HG03342 (cell line): ENCODE measurements around the gene ADGRV1.
"Not testable (repeated sequence)": the region's sequence is repeated elsewhere in the genome, so short reads cannot be mapped to it uniquely, and the experiment has no call there.

Experiments used
- ATAC-seq: cut with Tn5 transposase; IDR thresholded peaks from one replicate; pipeline ENCODE4 v1.9.1; 2021; ENCODE audit warnings: mild to moderate bottlenecking, moderate library complexity; ENCODE audit not compliant: unreplicated experiment

Gene ADGRV1

GRCh38 chr5:90803381-90803780 lies 244.8 kb downstream of the ADGRV1 start:
- no peak for ATAC-seq

DNA sequence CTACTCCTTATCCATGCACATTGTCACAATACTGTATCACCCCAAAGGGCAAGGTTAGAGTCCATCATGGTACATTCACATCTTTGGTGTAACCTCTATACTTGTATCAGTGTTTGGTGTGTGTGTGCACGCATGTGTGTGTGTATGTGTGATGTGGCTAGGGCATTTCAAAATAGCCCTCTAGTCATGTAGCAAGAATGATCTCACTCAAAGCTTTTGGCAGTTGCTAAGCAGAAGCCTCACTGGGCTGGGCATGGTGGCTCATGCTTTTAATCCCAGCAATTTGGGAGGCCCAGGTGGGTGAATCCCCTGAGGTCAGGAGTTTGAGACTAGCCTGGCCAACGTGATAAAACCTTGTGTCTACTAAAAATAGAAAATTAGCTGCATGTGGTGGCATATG lies 245.3 kb downstream of the ADGRV1 start:
- ATAC-seq = no peak

GRCh38 chr5:90807496-90807895 lies 248.9 kb downstream of the ADGRV1 start:
- no peak for ATAC-seq

GRCh38 chr5:90809311-90810056 lies 250.9 kb downstream of the ADGRV1 start:
- no peak for ATAC-seq

DNA sequence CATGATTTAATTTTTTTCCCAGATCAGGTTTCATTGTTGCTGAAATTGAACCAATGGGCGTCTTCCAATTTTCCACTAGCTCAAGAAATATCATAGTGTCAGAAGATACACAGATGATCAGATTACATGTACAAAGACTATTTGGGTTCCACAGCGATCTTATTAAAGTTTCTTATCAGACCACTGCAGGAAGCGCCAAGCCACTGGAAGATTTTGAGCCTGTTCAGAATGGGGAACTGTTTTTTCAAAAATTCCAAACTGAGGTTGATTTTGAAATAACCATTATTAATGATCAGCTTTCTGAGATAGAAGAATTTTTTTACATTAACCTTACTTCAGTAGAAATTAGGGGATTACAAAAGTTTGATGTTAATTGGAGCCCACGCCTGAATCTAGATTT lies 251.6 kb downstream of the ADGRV1 start:
- no peak for ATAC-seq

GRCh38 chr5:90813392-90813791 lies 254.8 kb downstream of the ADGRV1 start:
- no peak for ATAC-seq

DNA sequence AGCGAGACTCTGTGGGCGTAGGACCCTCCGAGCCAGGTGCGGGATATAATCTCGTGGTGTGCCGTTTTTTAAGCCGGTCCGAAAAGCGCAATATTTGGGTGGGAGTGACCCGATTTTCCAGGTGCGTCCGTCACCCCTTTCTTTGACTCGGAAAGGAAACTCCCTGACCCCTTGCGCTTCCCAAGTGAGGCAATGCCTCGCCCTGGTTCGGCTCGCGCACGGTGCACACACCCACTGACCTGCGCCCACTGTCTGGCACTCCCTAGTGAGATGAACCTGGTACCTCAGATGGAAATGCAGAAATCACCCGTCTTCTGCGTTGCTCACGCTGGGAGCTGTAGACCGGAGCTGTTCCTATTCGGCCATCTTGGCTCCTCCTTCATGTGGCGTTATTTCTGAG lies 263.5 kb downstream of the ADGRV1 start:
- ATAC-seq = not testable (repeated sequence)

DNA sequence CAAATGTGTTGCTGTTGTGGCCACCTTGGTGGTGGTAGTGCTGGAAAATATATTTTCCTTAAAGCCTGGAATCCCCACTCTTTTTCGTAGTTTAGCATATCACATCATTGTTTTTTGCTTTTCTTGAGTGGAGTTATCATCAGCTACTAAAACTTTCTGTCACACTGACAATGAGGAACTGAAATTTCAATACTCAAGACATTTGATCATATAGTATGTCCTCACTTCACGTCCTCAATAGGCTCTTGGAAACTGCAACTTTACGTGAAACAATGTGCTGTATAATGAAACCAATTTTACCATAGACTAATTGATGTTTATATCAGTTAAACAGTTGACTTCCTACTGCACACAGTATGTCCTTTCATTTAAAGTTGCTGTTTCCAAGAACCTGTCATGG lies 265.8 kb downstream of the ADGRV1 start:
- no peak for ATAC-seq

- ATAC-seq = no peak
These were observed 271.5 kb downstream of the ADGRV1 start for GRCh38 chr5:90830058-90830457.

GRCh38 chr5:90833753-90834152 lies 275.2 kb downstream of the ADGRV1 start:
- no peak for ATAC-seq

GRCh38 chr5:90834711-90835110 lies 276.1 kb downstream of the ADGRV1 start:
- no peak for ATAC-seq

GRCh38 chr5:90843443-90843842 lies 284.8 kb downstream of the ADGRV1 start:
- no peak for ATAC-seq

DNA sequence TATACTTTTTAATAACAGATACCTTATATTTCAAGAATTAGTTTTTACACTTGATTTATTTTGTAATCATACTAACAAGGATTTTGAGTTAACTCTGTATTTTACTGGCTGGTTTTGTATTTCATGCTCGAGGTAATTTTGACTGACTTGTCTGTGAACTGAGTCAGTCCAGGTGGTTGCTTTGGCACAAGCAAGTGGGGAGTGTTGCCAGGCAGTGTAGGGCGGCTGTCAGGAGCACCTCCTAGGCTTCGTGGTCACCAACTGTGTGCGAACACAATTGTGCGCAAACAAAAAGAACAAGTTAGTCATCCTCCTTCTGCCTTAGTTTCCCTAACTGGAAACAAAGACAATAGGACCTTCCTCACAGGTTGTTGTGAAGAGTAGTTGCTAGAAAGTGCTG lies 286.3 kb downstream of the ADGRV1 start:
- no peak for ATAC-seq

GRCh38 chr5:90845723-90846554 lies 287.3 kb downstream of the ADGRV1 start:
- ATAC-seq = no peak

GRCh38 chr5:90847606-90848005 lies 289.0 kb downstream of the ADGRV1 start:
- ATAC-seq = not testable (repeated sequence)

GRCh38 chr5:90849939-90850338 lies 291.3 kb downstream of the ADGRV1 start:
- ATAC-seq = no peak

GRCh38 chr5:90852531-90852930 lies 293.9 kb downstream of the ADGRV1 start:
- no peak for ATAC-seq

GRCh38 chr5:90853750-90854149 lies 295.2 kb downstream of the ADGRV1 start:
- ATAC-seq = no peak

GRCh38 chr5:90854169-90854568 lies 295.6 kb downstream of the ADGRV1 start:
- no peak for ATAC-seq

- no peak for ATAC-seq
These were observed 296.9 kb downstream of the ADGRV1 start for GRCh38 chr5:90855296-90856010.

- ATAC-seq = no peak
These were observed 303.4 kb downstream of the ADGRV1 start for GRCh38 chr5:90861843-90862586.
